VCaP (cell line): Measurements from ENCODE around the gene TMCC3.

ENCODE experiments used
- H3K27ac ChIP-seq: fragments of 450-650 bp; 2 replicates; pipeline ENCODE4 v1.5.1; 2017
- CTCF ChIP-seq: fragments of 450-650 bp; conservative IDR thresholded peaks from 2 replicates; pipeline ENCODE4 v1.5.1; 2017; ENCODE audit warnings: mild to moderate bottlenecking, moderate library complexity

TMCC3 gene

GRCh38 chr12:94525951-94526350 lies 124.4 kb downstream of the TMCC3 start:
- no peak for TF ChIP-seq CTCF
- no peak overlapping the region for H3K27ac ChIP-seq
